Gastrocnemius medialis (tissue), 4 donors: ENCODE measurements around the gene CEACAM1.

ENCODE experiments used
- CTCF ChIP-seq, 5 experiments: fragments of 450-650 bp in 3 of 5; fragments of 200-600 bp in 2 of 5; sonication (generic) in 2 of 5; IDR thresholded peaks in 4 of 5; conservative IDR thresholded peaks in 1 of 5; 1 replicate in 4 of 5; 2 replicates in 1 of 5; pipeline ENCODE4 v1.5.1; 2016 to 2019; ENCODE audit warnings: antibody characterized with exemption in 5 of 5, mild to moderate bottlenecking in 3 of 5, moderate library complexity in 3 of 5
- POLR2A ChIP-seq, 2 donors: fragments of 450-650 bp; IDR thresholded peaks; one replicate each; pipeline ENCODE4 v1.6.1; 2017; ENCODE audit warnings: antibody characterized with exemption in 2 of 2, mild to moderate bottlenecking in 2 of 2, moderate library complexity in 2 of 2

- TF ChIP-seq CTCF (IDR thresholded peaks at IDR 0.05 in 4 of 5, conservative IDR thresholded peaks at IDR 0.05 in 1 of 5) (no peak), POLR2A (IDR thresholded peaks at IDR 0.05) (no peak)
Measured at GRCh38 chr19:42558450-42559150, 30.3 kb upstream of the CEACAM1 start.
